Measurements from ENCODE around the gene ACADS.

DNA sequence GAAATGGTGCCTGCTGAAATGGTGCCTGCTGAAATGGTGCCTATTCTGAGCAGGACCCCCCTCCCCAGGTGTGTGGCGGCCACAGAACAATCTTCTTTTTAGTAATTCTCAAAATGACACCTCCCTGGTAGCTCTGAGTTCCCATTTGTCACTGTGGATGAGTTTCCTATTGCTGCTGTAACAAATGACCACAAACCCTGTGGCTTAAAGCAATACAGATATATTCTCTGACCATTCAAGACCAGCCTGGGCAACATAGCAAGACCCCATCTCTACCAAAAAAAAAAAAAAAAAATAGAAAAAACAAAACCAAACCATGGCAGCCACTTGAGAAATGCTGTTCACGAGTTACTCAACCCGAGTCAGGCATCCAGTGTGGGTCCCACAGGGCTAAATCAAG, 7.9 kb downstream of the ACADS start:
- TF ChIP-seq POLR2A (IDR thresholded peaks at IDR 0.05), result no peak
- TF ChIP-seq, protein P1, sequence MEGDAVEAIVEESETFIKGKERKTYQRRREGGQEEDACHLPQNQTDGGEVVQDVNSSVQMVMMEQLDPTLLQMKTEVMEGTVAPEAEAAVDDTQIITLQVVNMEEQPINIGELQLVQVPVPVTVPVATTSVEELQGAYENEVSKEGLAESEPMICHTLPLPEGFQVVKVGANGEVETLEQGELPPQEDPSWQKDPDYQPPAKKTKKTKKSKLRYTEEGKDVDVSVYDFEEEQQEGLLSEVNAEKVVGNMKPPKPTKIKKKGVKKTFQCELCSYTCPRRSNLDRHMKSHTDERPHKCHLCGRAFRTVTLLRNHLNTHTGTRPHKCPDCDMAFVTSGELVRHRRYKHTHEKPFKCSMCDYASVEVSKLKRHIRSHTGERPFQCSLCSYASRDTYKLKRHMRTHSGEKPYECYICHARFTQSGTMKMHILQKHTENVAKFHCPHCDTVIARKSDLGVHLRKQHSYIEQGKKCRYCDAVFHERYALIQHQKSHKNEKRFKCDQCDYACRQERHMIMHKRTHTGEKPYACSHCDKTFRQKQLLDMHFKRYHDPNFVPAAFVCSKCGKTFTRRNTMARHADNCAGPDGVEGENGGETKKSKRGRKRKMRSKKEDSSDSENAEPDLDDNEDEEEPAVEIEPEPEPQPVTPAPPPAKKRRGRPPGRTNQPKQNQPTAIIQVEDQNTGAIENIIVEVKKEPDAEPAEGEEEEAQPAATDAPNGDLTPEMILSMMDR (IDR thresholded peaks at IDR 0.05), result no peak

Measured in heart left ventricle (tissue), 13 donors.